HTR-8/SVneo (cell line): ENCODE data around the gene FAM131A.
A peak's percentile ranks its signal among the peaks of the same experiment; 100 is the strongest.

Experiments
- DNase-seq: peaks from one replicate; pipeline ENCODE4 v3.0.0; 2011; ENCODE audit warnings: low spot score, mixed read lengths; ENCODE audit not compliant: insufficient read length
- FAIRE-seq: peaks from 2 replicates; lab custom pipeline; 2011; peaks lifted over from hg19 to GRCh38; lab: Jason Lieb, UNC

Gene FAM131A

GRCh38 chr3:184372296-184372821 is 35.0 kb downstream of the FAM131A start:
- DNase-seq (no peak), FAIRE-seq (no peak)

GRCh38 chr3:184372911-184373310 is 35.5 kb downstream of the FAM131A start:
- no peak for FAIRE-seq
- no peak for DNase-seq

GRCh38 chr3:184373422-184373821 is 36.0 kb downstream of the FAM131A start:
- DNase-seq (no peak), FAIRE-seq (no peak)

GRCh38 chr3:184375747-184376461 is 38.5 kb downstream of the FAM131A start:
- DNase-seq (no peak), FAIRE-seq (no peak)

GRCh38 chr3:184377374-184377773 is 40.0 kb downstream of the FAM131A start:
- no peak for DNase-seq
- no peak for FAIRE-seq

GRCh38 chr3:184377882-184378445 is 40.6 kb downstream of the FAM131A start, which contains the start of gene THPO:
Gene THPO, minus strand, starts transcription at chr3:184378207. Its CDS starts 1,948 bp downstream, at chr3:184376259.
- DNase-seq = no peak
- no peak for FAIRE-seq

GRCh38 chr3:184378651-184379357 is 41.4 kb downstream of the FAM131A start:
- FAIRE-seq (no peak), DNase-seq (no peak)

GRCh38 chr3:184379358-184380184 is 42.2 kb downstream of the FAM131A start, which contains the start of gene CHRD:
Gene CHRD, plus strand, starts transcription at chr3:184380054. Its CDS starts 265 bp downstream, at chr3:184380319.
- FAIRE-seq (no peak), DNase-seq (no peak)

- peak; percentile 26 for FAIRE-seq
- DNase-seq = peak; percentile 65
Observed at GRCh38 chr3:184380185-184380626, 42.8 kb downstream of the FAM131A start.

GRCh38 chr3:184380627-184381260 is 43.3 kb downstream of the FAM131A start:
- no peak for FAIRE-seq
- no peak for DNase-seq

- FAIRE-seq (no peak), DNase-seq (no peak)
Observed at GRCh38 chr3:184381261-184382224, 44.1 kb downstream of the FAM131A start.

- FAIRE-seq = no peak
- DNase-seq = no peak
Observed at GRCh38 chr3:184382326-184383032, 45.1 kb downstream of the FAM131A start.

GRCh38 chr3:184383033-184383740 is 45.8 kb downstream of the FAM131A start:
- FAIRE-seq = no peak
- DNase-seq = no peak

- DNase-seq (no peak), FAIRE-seq (no peak)
Observed at GRCh38 chr3:184384342-184384741, 46.9 kb downstream of the FAM131A start.

GRCh38 chr3:184384856-184385422 is 47.5 kb downstream of the FAM131A start:
- no peak for DNase-seq
- no peak for FAIRE-seq

GRCh38 chr3:184386047-184386806 is 48.8 kb downstream of the FAM131A start:
- no peak for DNase-seq
- FAIRE-seq = no peak
